SK-N-SH treated with all-trans-retinoic acid at 6 μM for 48 hours (cell line): ENCODE measurements around the gene KAT2B.

Source experiments
- BACH2 ChIP-seq: fragments of 250-450 bp; sonication (Bioruptor Pico); IDR thresholded peaks from 2 replicates; pipeline ENCODE4 v1.9.0; 2021; ENCODE audit warnings: mild to moderate bottlenecking, borderline replicate concordance
- ZFP30 ChIP-seq: fragments of 450-650 bp; formaldehyde crosslinking; IDR thresholded peaks from 2 replicates; pipeline ENCODE4 v1.5.0; 2022; ENCODE audit warnings: mild to moderate bottlenecking, moderate library complexity

DNA sequence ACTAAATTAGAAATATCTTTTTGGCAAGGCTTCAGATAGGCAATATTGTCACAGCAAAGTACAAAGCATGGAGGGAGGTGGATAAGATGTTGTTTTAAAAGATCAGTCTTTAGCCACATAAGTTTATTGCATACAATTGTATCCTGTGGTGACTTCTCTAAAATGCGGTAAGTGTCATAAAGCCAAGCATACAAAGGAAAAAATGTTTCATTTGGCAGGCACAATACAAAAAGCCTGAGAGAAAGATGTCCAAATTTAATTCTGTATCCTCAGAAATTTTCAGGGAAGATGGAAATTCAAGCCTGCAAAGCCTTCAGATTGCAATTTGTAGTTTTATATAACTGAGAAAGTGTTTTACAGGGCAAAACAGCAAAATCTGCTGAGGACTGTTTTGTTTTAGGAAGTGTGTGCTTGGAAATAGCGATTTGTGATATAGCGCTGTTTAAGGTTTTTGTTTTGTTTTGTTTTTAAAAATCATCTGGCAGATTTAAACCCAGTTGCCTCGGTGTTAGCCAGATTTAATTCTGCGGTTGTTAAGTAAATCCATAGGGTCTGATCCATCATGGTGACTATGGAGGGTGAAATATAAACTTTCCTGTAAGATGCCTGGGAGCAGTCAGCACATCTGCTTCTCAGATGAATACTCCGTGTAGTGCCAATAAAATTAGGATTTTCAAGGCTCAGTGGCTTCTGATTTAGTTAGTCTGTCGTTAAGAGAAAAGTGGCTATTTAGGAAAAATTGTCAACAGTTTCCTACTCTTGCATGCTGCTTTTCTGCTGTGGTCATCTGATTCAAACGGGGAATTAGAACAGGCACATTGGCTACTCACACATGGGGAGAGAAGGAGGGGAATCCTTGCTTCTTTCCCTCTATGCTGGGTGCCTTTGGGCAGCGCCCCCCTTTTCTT is 8.0 kb downstream of the KAT2B start:
- TF ChIP-seq ZFP30, result no peak
- no peak for TF ChIP-seq BACH2 (CRISPR knock-in tag)
